Glutamatergic neuron (in vitro differentiated cells): ENCODE measurements around the gene MMP10. TPM values are rescaled to one million over a fixed set of nuclear protein-coding genes. Genes with fewer than 3 reads are reported as not detected.

Experiments used
- DNase-seq: peaks from one replicate; pipeline ENCODE4 v3.0.0; 2022
- H3K27ac Mint-ChIP-seq: one replicate; pipeline ENCODE4 v1.8.0; 2020; ENCODE audit warnings: mild to moderate bottlenecking, mixed read lengths, inconsistent platforms; ENCODE audit not compliant: unreplicated experiment
- H3K27me3 Mint-ChIP-seq: one replicate; pipeline ENCODE4 v1.8.0; 2020; ENCODE audit warnings: mild to moderate bottlenecking, moderate library complexity, mixed read lengths, inconsistent platforms; ENCODE audit not compliant: unreplicated experiment
- H3K36me3 Mint-ChIP-seq: one replicate; pipeline ENCODE4 v1.8.0; 2020; ENCODE audit warnings: mild to moderate bottlenecking, mixed read lengths, inconsistent platforms; ENCODE audit not compliant: unreplicated experiment
- H3K4me1 Mint-ChIP-seq: one replicate; pipeline ENCODE4 v1.8.0; 2020; ENCODE audit warnings: mild to moderate bottlenecking, low read depth, mixed read lengths, inconsistent platforms; ENCODE audit not compliant: unreplicated experiment
- H3K4me3 Mint-ChIP-seq: one replicate; pipeline ENCODE4 v1.8.0; 2020; ENCODE audit warnings: mild to moderate bottlenecking, mixed read lengths, inconsistent platforms; ENCODE audit not compliant: unreplicated experiment
- H3K9me3 Mint-ChIP-seq: one replicate; pipeline ENCODE4 v1.8.0; 2020; ENCODE audit warnings: mild to moderate bottlenecking, moderate library complexity, mixed read lengths, inconsistent platforms; ENCODE audit not compliant: unreplicated experiment
- CTCF ChIP-seq: fragments of 200-600 bp; sonication (generic); IDR thresholded peaks from one replicate; pipeline ENCODE4 v1.5.0; 2021; ENCODE audit not compliant: partially characterized antibody, unreplicated experiment
- total RNA-seq: library from RNA; stranded (reverse); fragmentation: NEBNext Ultra II Directional; extraction: Animal tissue kit (Norgen Biotek cat#: 25700); gene quantifications from one replicate; pipeline ENCODE4 v1.2.1, GENCODE V29; 2021; ENCODE audit not compliant: unreplicated experiment

MMP10 gene
- total RNA-seq, 1 donor from 2014 or later: not detected

- Mint-ChIP-seq H3K4me3 (no peak overlapping the region), H3K36me3 (no peaks in the 10 kb centered on the region), H3K27me3 (no peaks in the 10 kb centered on the region), H3K27ac (no peak overlapping the region), H3K9me3 (no peaks in the 10 kb centered on the region), H3K4me1 (no peaks in the 10 kb centered on the region)
- DNase-seq: no peak
- TF ChIP-seq CTCF: no peak
Observed at GRCh38 chr11:102783720-102784119, 3.3 kb upstream of the MMP10 start.

GRCh38 chr11:102783016-102783415 is 2.6 kb upstream of the MMP10 start:
- no peak for TF ChIP-seq CTCF
- Mint-ChIP-seq H3K27ac (no peak overlapping the region), H3K4me1 (no peaks in the 10 kb centered on the region), H3K36me3 (no peaks in the 10 kb centered on the region), H3K27me3 (no peaks in the 10 kb centered on the region), H3K4me3 (no peak overlapping the region), H3K9me3 (no peaks in the 10 kb centered on the region)
- no peak for DNase-seq

- no peak for TF ChIP-seq CTCF
- Mint-ChIP-seq H3K27ac (no peak overlapping the region), H3K9me3 (no peaks in the 10 kb centered on the region), H3K27me3 (no peaks in the 10 kb centered on the region), H3K4me3 (no peak overlapping the region), H3K4me1 (no peaks in the 10 kb centered on the region), H3K36me3 (no peaks in the 10 kb centered on the region)
- no peak for DNase-seq
Observed at GRCh38 chr11:102781676-102782075, 1.2 kb upstream of the MMP10 start.

GRCh38 chr11:102776454-102776853 is 4.0 kb downstream of the MMP10 start:
- H3K4me1 Mint-ChIP-seq: no peaks in the 10 kb centered on the region
- no peaks in the 10 kb centered on the region for H3K9me3 Mint-ChIP-seq
- TF ChIP-seq CTCF: no peak
- DNase-seq: no peak
- no peak overlapping the region for H3K4me3 Mint-ChIP-seq
- H3K36me3 Mint-ChIP-seq: no peaks in the 10 kb centered on the region
- no peaks in the 10 kb centered on the region for H3K27me3 Mint-ChIP-seq
- no peak overlapping the region for H3K27ac Mint-ChIP-seq

GRCh38 chr11:102773386-102773785 is 7.0 kb downstream of the MMP10 start:
- Mint-ChIP-seq H3K4me3 (no peak overlapping the region), H3K9me3 (peaks cover 1% of the 10 kb centered on the region), H3K27me3 (no peaks in the 10 kb centered on the region), H3K27ac (no peak overlapping the region), H3K4me1 (no peaks in the 10 kb centered on the region), H3K36me3 (no peaks in the 10 kb centered on the region)
- no peak for DNase-seq
- TF ChIP-seq CTCF: no peak
